Omental fat pad (tissue), 4 donors: Measurements from ENCODE around the gene FAM184B. TPM values are rescaled to one million over a fixed set of nuclear protein-coding genes. Genes with fewer than 3 reads are reported as not detected.

Experiments used
- ATAC-seq: fragments of 150-250 bp; one replicate; pipeline ENCODE4 v1.9.1; 2016; ENCODE audit warnings: mild to moderate bottlenecking, moderate library complexity; ENCODE audit not compliant: low FRiP score
- DNase-seq: peaks from one replicate; pipeline ENCODE4 v3.0.0-alpha.2; 2019; ENCODE audit warnings: low spot score
- total RNA-seq, 4 donors: library from RNA; depleted of rRNA; stranded (reverse); fragments of >200 nt; gene quantifications; one replicate each; pipeline ENCODE4 v1.1.0, GENCODE V29; 2016
- TF ChIP-seq, protein P1 (sequence below), 3 donors: fragments of 450-650 bp; IDR thresholded peaks; one replicate each; pipeline ENCODE4 v1.5.1; 2016 to 2017; ENCODE audit warnings: antibody characterized with exemption in 3 of 3, mild to moderate bottlenecking in 3 of 3, moderate library complexity in 2 of 3

Gene FAM184B
- total RNA-seq, 4 donors from 2014 or later: not detected

DNA sequence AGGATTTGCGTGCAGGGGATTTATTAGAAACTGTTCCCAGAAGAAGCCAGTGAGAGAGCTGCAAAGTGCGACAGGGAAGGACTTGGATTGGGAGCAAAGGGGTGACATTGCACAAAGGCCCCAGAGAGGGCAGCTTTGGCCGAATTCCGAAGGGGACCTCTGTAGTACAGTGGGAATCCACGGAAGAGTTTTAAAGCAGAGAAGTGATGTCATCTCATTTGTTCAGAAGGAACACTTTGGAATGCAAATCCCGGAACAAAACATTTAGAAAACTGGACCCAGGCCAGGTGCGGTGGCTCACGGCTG lies 71.7 kb downstream of the FAM184B start:
- TF ChIP-seq, protein P1, sequence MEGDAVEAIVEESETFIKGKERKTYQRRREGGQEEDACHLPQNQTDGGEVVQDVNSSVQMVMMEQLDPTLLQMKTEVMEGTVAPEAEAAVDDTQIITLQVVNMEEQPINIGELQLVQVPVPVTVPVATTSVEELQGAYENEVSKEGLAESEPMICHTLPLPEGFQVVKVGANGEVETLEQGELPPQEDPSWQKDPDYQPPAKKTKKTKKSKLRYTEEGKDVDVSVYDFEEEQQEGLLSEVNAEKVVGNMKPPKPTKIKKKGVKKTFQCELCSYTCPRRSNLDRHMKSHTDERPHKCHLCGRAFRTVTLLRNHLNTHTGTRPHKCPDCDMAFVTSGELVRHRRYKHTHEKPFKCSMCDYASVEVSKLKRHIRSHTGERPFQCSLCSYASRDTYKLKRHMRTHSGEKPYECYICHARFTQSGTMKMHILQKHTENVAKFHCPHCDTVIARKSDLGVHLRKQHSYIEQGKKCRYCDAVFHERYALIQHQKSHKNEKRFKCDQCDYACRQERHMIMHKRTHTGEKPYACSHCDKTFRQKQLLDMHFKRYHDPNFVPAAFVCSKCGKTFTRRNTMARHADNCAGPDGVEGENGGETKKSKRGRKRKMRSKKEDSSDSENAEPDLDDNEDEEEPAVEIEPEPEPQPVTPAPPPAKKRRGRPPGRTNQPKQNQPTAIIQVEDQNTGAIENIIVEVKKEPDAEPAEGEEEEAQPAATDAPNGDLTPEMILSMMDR (IDR thresholded peaks at IDR 0.05): no peak
- DNase-seq: no peak
- no peak for ATAC-seq

DNA sequence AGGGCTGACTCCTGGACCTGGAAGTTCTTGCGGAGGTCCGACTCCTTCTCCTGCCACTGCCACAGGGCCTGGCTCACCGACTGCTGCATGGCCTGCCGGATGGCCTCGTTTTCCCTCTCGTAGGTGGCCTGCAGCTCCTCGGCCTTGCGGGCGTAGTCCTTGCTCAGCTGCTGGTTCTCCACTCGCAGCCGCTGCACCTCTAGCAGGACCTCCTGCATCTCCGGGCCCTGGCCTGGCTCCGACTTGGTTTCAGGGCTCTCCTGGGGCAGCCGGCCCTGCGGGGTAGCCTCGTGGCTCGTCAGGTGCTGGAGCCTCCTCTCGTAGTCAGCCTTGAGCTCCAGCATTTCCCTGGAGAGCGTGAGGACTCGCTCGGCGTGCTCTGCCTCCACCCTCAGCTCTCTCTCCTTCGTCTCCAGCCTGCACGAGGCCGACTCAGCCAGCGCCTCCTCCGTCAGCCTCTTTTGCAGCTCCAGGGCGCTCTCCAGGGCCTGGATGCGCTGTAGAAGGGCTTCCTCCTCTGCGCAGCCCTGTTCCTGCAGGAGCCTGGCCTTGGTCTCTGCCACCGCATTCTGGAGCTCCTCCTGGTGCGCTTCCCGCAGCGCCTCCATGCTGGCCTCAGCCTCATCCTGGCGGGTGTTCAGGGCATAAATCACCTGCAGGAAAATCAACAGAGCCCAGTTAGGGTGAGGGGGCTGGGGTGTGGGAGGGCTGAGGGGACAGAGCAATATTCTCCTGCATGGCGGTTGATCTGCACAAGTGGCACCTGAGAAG lies 72.2 kb downstream of the FAM184B start:
- DNase-seq: no peak
- TF ChIP-seq, protein P1 (IDR thresholded peaks at IDR 0.05): no peak
- no peak for ATAC-seq

DNA sequence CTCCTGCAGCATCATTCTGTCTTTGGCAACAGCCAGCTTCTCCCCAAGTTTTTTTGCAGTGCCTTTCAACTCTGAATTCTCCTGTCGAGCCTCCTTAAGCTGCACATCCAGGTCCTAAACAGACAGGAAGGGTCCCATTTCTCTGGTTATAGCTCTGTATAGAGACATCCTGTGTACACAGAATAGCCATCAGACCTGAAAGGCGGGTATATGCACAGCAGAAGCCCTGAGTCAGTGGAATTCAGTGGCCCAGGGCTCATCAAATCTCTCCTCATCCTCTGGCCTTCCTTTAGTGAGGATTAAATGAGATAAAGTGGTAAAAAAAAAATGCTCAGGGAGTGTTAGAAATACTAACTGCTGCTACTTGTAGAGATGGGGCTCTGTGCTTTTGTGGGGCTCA lies 73.8 kb downstream of the FAM184B start:
- ATAC-seq (no peak), DNase-seq (no peak)
- TF ChIP-seq, protein P1 (IDR thresholded peaks at IDR 0.05): no peak

DNA sequence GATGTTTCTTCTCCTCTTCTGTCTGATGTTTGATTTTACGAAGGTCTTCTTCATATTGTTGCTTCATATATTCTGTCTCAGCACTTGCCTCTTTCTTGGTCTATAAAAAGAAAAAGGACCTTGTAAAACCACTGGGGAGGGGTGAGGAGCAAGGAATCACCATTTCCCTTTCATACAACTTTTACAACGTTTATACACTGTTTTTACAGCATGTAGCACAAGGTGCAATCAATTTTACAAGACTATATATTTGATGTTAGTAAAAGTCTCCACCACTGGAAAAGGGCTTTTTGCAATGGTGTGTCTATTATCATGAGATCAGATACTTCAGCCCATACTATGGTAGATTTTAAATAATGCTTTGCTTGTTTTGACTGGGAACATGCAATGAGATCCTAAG lies 76.3 kb downstream of the FAM184B start:
- TF ChIP-seq, protein P1 (IDR thresholded peaks at IDR 0.05): no peak
- no peak for ATAC-seq
- no peak for DNase-seq

DNA sequence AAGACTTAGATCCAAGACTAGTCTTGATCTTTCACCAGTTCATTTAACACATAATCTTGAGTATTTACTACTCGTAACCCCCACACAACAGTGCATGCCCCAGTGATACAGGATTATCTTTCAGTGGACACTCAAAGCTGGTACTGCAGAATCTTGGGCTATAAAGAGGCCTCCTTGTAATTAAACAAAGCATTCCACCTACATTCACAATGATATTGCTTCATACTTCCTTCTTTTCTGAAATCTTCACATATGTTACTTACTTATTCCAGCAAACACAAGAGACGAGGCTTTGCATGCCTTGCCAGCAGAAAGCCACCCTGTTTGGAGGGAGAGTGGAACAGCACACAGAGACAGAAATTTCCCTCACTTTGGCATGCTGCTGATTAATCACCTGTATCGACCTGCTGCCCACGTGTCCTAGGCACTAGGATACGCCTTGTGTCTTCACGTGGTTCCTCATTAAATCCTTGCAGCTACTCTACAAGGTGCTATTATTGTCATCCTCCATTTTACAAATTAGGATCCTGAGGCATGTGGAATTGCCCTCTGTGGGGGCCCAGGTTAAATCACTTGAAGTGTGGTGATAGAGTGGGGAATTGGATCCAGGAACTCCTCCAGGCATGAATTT lies 77.3 kb downstream of the FAM184B start:
- TF ChIP-seq, protein P1 (IDR thresholded peaks at IDR 0.05): no peak
- DNase-seq: no peak
- no peak for ATAC-seq

DNA sequence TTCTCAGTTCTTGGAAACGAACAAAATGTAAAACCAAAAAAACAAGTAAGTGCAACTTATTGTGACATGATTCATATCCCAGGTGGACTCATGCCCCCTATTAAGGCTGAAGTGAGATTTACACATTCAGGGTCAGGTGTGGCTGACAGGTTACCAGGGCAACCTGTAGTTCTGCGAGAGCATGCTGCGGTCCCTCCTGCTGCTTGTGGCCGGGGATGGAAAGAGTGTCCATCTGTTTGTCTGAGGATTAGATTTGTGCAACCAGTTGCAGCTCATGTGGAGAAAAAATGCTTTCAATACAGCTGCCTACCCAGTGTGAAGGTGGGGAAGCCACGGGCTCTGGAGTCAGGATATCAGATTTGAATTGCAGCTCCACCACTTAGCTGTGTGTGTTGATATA lies 78.8 kb downstream of the FAM184B start:
- no peak for ATAC-seq
- DNase-seq: no peak
- TF ChIP-seq, protein P1 (IDR thresholded peaks at IDR 0.05): no peak

DNA sequence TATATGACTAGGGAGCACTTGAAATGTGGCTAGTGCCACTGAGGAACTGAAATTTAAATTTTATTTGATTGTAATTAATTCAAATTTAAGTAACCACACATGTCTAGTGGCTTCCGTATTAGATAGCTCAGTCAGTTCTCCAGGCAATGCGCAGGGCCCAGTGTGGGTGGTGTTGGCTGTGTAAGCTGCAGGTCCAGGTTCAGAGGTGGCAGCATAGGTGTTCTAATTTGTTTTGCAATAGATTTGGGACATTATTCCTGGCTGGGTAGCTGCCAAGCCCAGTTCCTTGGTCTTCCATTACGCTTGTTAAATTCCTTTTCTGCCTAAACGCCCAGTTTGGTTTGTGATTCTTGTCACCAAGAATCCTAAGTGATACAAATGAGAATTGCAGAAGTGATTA lies 79.5 kb downstream of the FAM184B start:
- TF ChIP-seq, protein P1 (IDR thresholded peaks at IDR 0.05): no peak
- no peak for ATAC-seq
- DNase-seq: no peak
